ENCODE data around the gene DRC7.

- TF ChIP-seq RCOR1 (IDR thresholded peaks at IDR 0.05; ENCODE audit: low read length) (no peak), NFIC (IDR thresholded peaks at IDR 0.05; ENCODE audit: borderline replicate concordance) (no peak), CTCF (IDR thresholded peaks at IDR 0.05) (no peak), EP300 (IDR thresholded peaks at IDR 0.05; ENCODE audit: borderline replicate concordance in 1 of 2, low read depth in 1 of 2, low read length in 1 of 2) (no peak), POLR2AphosphoS5 (IDR thresholded peaks at IDR 0.05; ENCODE audit: low read depth, low read length) (no peak), FOXJ3 (CRISPR knock-in tag; IDR thresholded peaks at IDR 0.05) (no peak), FOXM1 (IDR thresholded peaks at IDR 0.05; ENCODE audit: low read depth) (no peak), TCF12 (IDR thresholded peaks at IDR 0.05) (no peak), GABPA (IDR thresholded peaks at IDR 0.05; ENCODE audit: low read depth) (no peak), SIN3A (IDR thresholded peaks at IDR 0.05; ENCODE audit: borderline replicate concordance, low read depth, low read length) (no peak), USF2 (IDR thresholded peaks at IDR 0.05; ENCODE audit: borderline replicate concordance, low read depth, low read length) (no peak), EZH2phosphoT487 (IDR thresholded peaks at IDR 0.05; ENCODE audit: borderline replicate concordance, low read depth) (no peak)
Measured at GRCh38 chr16:57680842-57681375, 13.7 kb upstream of the DRC7 start.
